ENCODE measurements around the gene GGT5.
A peak's percentile ranks its signal among the peaks of the same experiment; 100 is the strongest.
"Not testable (repeated sequence)": the region's sequence is repeated elsewhere in the genome, so short reads cannot be mapped to it uniquely, and the experiment has no call there.

The GGT5 gene

GRCh38 chr22:24219750-24220149, 25.1 kb downstream of the GGT5 start:
- TF ChIP-seq, protein P1, sequence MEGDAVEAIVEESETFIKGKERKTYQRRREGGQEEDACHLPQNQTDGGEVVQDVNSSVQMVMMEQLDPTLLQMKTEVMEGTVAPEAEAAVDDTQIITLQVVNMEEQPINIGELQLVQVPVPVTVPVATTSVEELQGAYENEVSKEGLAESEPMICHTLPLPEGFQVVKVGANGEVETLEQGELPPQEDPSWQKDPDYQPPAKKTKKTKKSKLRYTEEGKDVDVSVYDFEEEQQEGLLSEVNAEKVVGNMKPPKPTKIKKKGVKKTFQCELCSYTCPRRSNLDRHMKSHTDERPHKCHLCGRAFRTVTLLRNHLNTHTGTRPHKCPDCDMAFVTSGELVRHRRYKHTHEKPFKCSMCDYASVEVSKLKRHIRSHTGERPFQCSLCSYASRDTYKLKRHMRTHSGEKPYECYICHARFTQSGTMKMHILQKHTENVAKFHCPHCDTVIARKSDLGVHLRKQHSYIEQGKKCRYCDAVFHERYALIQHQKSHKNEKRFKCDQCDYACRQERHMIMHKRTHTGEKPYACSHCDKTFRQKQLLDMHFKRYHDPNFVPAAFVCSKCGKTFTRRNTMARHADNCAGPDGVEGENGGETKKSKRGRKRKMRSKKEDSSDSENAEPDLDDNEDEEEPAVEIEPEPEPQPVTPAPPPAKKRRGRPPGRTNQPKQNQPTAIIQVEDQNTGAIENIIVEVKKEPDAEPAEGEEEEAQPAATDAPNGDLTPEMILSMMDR (IDR thresholded peaks at IDR 0.05): no peak
- no peak for TF ChIP-seq ZFX (IDR thresholded peaks at IDR 0.05; ENCODE audit: borderline replicate concordance)
- no peak overlapping the region for H3K27ac ChIP-seq

DNA sequence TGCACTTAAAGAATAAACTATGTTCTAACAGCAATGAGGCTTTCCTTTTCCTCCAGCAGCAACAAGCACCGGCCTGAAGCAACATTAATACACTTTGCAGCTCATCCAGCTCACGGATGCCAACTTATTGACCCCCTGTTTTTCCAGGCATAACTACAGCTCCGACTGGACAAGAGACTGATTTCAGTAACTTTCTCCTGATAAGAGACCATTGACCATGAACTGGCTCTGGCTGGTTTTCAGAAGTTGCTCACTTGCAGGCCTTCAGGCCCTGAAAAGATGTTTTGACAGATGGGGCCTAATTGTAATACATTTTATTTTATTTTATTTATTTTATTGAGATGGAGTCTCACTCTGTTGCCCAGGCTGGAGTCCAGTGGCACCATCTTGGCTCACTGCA, 27.5 kb downstream of the GGT5 start:
- no peak for TF ChIP-seq ZFX (IDR thresholded peaks at IDR 0.05; ENCODE audit: borderline replicate concordance)
- TF ChIP-seq, protein P1 (IDR thresholded peaks at IDR 0.05): no peak
- H3K27ac ChIP-seq: no peak overlapping the region

- H3K27ac ChIP-seq: no peak overlapping the region
- no peak for TF ChIP-seq ZFX (IDR thresholded peaks at IDR 0.05; ENCODE audit: borderline replicate concordance)
- TF ChIP-seq, protein P1 (IDR thresholded peaks at IDR 0.05): no peak
Measured at GRCh38 chr22:24216541-24217209, 28.2 kb downstream of the GGT5 start.

- TF ChIP-seq, protein P1 (IDR thresholded peaks at IDR 0.05): no peak
- no peak for TF ChIP-seq ZFX (IDR thresholded peaks at IDR 0.05; ENCODE audit: borderline replicate concordance)
- H3K27ac ChIP-seq: no peak overlapping the region
Measured at GRCh38 chr22:24214467-24215285, 30.2 kb downstream of the GGT5 start.

GRCh38 chr22:24213111-24213510, 31.8 kb downstream of the GGT5 start:
- H3K27ac ChIP-seq: not testable (repeated sequence)

GRCh38 chr22:24211716-24212115, 33.2 kb downstream of the GGT5 start:
- H3K27ac ChIP-seq: not testable (repeated sequence)

DNA sequence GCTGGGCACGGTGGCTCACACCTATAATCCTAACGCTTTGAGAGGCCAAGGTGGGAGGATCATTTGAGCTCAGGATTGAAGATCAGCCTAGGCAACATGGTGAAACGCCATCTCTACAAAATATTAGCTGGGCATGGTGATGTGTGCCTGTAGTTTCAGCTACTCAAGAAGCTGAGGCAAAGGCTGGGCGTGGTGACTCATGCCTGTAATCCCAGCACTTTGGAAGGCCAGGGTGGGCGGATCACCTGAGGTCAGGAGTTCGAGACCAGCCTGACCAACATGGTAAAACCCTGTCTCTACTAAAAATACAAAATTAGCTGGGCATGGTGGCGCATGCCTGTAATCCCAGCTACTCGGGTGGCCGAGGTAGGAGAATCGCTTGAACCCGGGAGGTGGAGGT, 34.5 kb downstream of the GGT5 start:
- H3K27ac ChIP-seq: not testable (repeated sequence)

DNA sequence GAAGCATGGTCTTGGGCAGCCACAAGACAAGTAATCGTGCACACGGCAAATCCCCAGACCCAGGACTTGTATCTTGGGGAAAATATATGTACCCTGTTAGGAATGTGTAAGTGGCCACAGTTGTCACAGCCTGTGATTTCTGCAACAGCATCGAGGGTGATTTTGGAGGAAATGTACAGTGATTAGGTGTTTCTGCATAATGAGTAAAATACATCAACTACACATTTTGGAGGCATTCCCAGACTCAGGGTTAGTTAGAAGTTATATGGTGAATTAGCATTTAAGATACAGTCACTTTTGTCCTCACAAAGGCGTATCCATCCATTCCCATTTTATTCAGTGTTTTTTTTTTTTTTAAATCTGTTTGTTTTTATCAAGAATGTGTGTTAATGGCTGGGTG, 35.2 kb downstream of the GGT5 start:
- TF ChIP-seq ZFX (IDR thresholded peaks at IDR 0.05; ENCODE audit: borderline replicate concordance): no peak
- TF ChIP-seq, protein P1 (IDR thresholded peaks at IDR 0.05): no peak
- H3K27ac ChIP-seq: peak overlapping the region; percentile 94

DNA sequence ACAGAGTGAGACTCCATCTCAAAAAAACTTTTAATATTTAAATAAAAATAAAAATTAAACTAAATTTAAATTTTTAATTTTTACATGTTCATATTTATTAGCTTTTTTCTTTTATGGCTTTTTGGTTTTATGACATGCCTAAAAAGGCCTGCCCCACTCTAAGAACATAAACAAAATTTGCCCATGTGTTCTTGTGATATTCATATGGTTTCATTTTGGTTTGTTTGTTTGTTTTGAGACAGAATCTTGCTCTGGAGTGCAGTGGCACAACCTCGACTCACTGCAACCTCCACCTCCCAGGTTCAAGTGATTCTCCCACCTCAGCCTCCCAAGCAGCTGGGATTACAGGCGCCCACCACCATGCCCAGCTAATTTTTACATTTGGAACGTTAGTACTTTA, 35.9 kb downstream of the GGT5 start:
- H3K27ac ChIP-seq: peak overlapping the region; percentile 94
- TF ChIP-seq ZFX (IDR thresholded peaks at IDR 0.05; ENCODE audit: borderline replicate concordance): no peak
- TF ChIP-seq, protein P1 (IDR thresholded peaks at IDR 0.05): no peak

Data from 22Rv1 (cell line).